GM10248 (cell line): ENCODE measurements around the gene ECHDC3.

Experiments used
- CTCF ChIA-PET: fragments of 300-600 bp; sonication (Branson Sonifier 250); formaldehyde crosslinking; extraction: SDS; loops from one replicate; lab custom pipeline; 2021; ENCODE audit warnings: antibody characterized with exemption; lab: Yijun Ruan, JAX
- POLR2A ChIA-PET: fragments of 350-650 bp; sonication (Branson Sonifier 250); formaldehyde crosslinking; extraction: SDS; loops from one replicate; lab custom pipeline; 2020; ENCODE audit warnings: antibody characterized with exemption; lab: Yijun Ruan, JAX
- DNase-seq: peaks from one replicate; pipeline ENCODE4 v3.0.0; 2012; ENCODE audit errors: extremely low spot score
- TF ChIP-seq, protein P1 (sequence below): IDR thresholded peaks from 2 replicates; pipeline ENCODE4 v1.5.1; 2012; ENCODE audit warnings: mild to moderate bottlenecking, low read depth; ENCODE audit errors: extremely low read depth, missing control alignments, control extremely low read depth

ECHDC3 gene

DNA sequence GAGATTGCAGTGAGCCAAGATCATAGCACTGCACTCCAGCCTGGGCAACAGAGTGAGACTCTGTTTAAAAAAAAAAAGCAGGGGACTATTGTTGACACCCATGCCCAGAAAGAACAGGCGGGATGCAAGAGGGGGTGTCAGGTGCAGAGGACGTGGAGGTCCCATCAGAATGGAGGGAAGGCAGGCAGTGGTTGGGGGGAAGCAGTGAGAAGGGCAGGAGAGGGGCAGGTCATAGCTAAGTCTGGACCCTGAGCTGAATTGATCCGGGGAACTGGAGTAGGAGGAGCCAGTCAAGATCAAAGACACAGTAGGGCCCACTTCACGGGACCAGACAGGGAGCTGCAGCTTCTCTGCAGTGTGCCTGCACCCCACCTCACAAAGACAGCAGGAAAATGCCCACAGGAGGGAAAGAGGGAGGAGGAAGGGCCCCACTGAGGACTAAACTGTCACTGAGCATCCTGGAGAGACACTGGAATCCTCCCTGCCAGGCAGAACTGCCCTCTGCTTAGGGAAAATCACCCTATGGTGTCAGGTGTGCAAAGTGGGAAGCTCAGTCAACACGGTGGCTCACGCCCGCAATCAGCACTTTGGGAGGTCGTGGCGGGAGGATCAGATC, 27.3 kb upstream of the ECHDC3 start:
- ChIA-PET CTCF (interaction anchor here (0.9 kb wide), 1 partner anchor 10 kb away, joined by 4 read pairs; no protein-coding TSS in a partner anchor), POLR2A (no interaction called here)
- TF ChIP-seq, protein P1, sequence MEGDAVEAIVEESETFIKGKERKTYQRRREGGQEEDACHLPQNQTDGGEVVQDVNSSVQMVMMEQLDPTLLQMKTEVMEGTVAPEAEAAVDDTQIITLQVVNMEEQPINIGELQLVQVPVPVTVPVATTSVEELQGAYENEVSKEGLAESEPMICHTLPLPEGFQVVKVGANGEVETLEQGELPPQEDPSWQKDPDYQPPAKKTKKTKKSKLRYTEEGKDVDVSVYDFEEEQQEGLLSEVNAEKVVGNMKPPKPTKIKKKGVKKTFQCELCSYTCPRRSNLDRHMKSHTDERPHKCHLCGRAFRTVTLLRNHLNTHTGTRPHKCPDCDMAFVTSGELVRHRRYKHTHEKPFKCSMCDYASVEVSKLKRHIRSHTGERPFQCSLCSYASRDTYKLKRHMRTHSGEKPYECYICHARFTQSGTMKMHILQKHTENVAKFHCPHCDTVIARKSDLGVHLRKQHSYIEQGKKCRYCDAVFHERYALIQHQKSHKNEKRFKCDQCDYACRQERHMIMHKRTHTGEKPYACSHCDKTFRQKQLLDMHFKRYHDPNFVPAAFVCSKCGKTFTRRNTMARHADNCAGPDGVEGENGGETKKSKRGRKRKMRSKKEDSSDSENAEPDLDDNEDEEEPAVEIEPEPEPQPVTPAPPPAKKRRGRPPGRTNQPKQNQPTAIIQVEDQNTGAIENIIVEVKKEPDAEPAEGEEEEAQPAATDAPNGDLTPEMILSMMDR = no peak
- no peak for DNase-seq

DNA sequence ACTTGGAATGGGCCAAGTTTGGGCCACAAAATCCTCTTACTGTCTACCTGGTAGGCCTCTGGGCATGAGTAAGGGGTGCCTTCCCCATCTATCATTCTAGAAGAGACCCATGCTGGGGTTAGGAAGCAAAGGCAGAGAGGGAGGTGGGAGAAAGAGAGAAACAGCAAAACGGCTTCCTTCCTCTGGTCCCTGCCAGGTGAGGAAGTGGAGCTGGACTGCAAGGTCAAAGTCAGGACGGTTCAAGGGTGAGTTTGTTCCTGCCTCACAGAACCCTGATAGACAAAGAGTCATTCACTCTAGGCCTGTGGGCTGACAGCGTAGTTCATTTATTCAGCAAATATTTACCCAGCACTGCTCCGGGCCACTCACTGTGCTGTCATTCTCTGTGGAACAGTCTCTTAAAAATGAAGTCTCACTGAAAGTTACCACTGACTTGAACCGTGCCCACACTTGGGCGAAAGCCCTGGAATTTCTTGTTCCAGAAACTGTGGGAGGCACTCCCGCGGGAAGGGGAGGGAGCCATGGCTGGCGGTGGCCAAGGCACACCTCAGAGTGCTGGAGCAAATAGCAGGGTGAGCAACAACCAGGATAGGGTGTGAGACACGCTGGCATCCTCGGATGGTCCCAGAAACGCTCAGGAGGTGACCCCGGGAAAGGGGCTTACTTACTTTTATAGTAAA, 26.2 kb upstream of the ECHDC3 start:
- CTCF ChIA-PET = interaction anchor here (1.6 kb wide), 1 partner anchor 9 kb away, joined by 4 read pairs; no protein-coding TSS in a partner anchor
- TF ChIP-seq, protein P1 = no peak
- no peak for DNase-seq
- POLR2A ChIA-PET = no interaction called here

DNA sequence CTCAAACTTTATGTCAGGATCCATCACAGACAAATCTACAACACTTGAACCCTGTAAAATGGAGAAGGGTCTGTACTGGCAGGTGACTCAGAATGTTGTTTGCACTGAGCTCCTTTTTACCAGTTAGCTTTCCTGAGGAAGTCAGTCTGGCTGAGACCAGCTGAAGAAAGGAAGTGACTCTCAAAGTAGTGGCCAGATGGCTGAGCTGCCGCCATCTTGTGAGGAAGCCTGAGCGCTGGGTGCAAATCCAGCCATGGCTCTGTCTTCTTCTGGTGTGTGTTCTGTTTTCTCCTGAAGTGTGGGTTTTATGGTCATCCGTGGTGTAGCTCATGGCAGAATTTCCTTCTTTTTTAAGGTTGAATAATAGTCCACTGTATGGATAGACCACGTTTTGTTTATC, 25.5 kb upstream of the ECHDC3 start:
- ChIA-PET POLR2A (no interaction called here), CTCF (interaction anchor here (0.6 to 1.6 kb wide), 2 partner anchors 9 to 154 kb away, joined by 3 to 4 read pairs; no protein-coding TSS in a partner anchor)
- DNase-seq = no peak
- TF ChIP-seq, protein P1 = no peak

DNA sequence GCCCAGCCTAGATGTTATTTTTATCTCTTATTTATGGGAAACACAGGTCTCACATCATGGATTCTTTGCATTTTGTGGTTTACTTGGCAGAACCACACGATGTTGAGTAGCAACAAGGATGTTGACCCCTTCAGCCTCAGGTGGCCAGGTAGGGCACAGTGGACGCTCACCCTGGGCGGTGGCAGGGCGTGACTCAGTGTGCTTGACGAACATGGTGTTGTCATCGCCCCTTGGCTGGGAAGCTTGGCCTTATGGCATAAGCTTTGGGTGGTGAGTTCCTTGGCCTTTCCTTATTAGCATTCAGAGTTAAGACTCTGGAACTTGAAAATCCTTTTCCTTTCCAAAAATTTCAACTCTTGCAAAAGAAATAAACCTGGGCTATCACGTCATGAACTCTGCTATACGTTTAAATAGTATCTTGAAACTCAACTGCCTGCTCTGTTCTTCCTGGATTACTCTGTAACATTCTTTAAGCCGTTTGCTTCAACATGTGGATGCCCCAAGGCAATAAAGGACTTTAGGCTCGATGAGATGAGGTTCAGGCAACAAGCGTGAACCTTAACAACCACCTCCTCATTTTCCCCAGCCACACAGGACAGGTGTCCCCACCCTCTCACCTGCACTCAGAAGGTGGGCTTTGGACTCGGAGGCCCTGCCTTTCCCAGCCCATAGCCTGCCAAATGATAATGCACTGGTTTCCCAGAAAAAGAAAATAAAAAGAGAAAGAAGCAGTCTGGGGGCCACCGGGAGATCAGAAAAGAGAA, 22.5 kb upstream of the ECHDC3 start:
- CTCF ChIA-PET = interaction anchor here (1.5 to 3.0 kb wide), 2 partner anchors 204 to 224 kb away, joined by 3 to 14 read pairs; no protein-coding TSS in a partner anchor
- POLR2A ChIA-PET = no interaction called here
- TF ChIP-seq, protein P1 = no peak

DNA sequence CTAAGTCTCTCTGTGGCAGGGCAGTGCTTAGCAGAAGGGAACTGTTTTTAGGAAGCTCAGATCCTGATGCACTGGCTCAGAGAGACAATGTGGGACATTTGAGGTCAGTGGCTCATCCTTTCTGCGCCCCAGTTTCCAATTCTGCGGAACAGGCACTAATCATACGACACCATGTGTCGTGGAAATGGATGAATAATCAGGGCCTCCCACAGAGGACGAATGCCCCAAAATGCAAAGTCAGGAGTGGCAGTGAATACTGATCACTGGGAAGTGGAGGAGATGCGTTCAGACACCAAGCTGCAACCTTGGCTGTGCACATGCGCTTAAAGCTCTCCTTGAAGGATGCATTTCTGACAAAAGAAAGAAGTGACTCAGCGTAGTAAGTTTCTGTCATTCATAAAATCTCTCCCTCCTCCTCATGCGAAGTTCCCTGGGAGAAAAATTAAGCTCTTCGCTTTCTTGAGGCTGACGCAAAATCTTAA, 21.9 kb upstream of the ECHDC3 start:
- TF ChIP-seq, protein P1 = no peak
- CTCF ChIA-PET = interaction anchor here (0.9 to 3.0 kb wide), 4 partner anchors 40 to 224 kb away, joined by 3 to 14 read pairs (median 3); no protein-coding TSS in a partner anchor
- POLR2A ChIA-PET = no interaction called here
- no peak for DNase-seq

More for the DNA sequence above, 22.5 kb upstream of the ECHDC3 start:
- no peak for DNase-seq

DNA sequence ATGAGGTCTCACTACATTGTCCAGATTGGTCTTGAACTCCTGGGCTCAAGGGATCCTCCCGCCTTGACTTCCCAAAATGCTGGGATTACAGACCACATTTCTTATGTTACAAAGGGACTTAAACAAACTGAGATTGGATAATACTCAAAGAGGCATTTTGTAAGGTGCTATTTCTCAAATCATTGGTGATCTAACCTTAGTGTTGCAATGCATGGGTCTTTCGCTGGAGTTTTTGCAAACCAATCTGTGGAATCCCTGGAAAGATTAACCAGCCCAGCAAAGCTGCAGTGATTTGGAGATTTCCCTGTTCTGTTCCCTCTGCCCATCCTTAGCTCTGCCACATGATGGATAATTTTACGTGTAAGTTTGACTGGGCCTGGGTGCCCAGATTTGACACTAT, 20.4 kb upstream of the ECHDC3 start:
- no peak for DNase-seq
- CTCF ChIA-PET = interaction anchor here (1.2 to 3.0 kb wide), 2 partner anchors 39 to 206 kb away, joined by 3 to 14 read pairs; no protein-coding TSS in a partner anchor
- POLR2A ChIA-PET = no interaction called here
- TF ChIP-seq, protein P1 = no peak
